ENCODE measurements around the gene SLC37A2.

- TF ChIP-seq POLR2A (IDR thresholded peaks at IDR 0.05) (no peak), CTCF (IDR thresholded peaks at IDR 0.05) (no peak), EP300 (IDR thresholded peaks at IDR 0.05) (no peak), POLR2AphosphoS5 (IDR thresholded peaks at IDR 0.05) (no peak)
Observed at GRCh38 chr11:125136001-125136400, 72.9 kb downstream of the SLC37A2 start.

All from upper lobe of left lung (tissue), 4 donors.